ENCODE data around the gene FECH.
"Not testable (repeated sequence)": the region's sequence is repeated elsewhere in the genome, so short reads cannot be mapped to it uniquely, and the experiment has no call there.

- not testable (repeated sequence) for TF ChIP-seq POLR2A (IDR thresholded peaks at IDR 0.05; ENCODE audit: low read depth, low read length); CTCF (conservative IDR thresholded peaks at IDR 0.05; ENCODE audit: low read depth, low read length); MXI1 (IDR thresholded peaks at IDR 0.05; ENCODE audit: borderline replicate concordance, low read depth, low read length)
Measured at GRCh38 chr18:57592716-57593115, 6.2 kb upstream of the FECH start.
